ENCODE data around the gene HDAC9. TPM values are rescaled to one million over a fixed set of nuclear protein-coding genes. Genes with fewer than 3 reads are reported as not detected.

The HDAC9 gene
- total RNA-seq, 1 experiment from 2014 or later: 7.7 TPM

GRCh38 chr7:18639711-18640110 lies 144.2 kb downstream of the HDAC9 start:
- peaks cover 0 to 2% of the 10 kb centered on the region in 2 experiments; a peak in 2 of 4 replicates for H3K4me1 Mint-ChIP-seq
- H4K5ac ChIP-seq (ENCODE audit: insufficient read length, low read depth, low read length): no peak overlapping the region
- no CpG with 5 or more reads among the region's 1 CpG for WGBS (ENCODE audit: extremely low coverage, insufficient read length, low lambda C conversion rate)

More at GRCh38 chr7:18639711-18640110, 144.2 kb downstream of the HDAC9 start:
- Mint-ChIP-seq H3K27ac (no peak overlapping the region), H3K4me3 (no peak overlapping the region), H3K36me3 (ENCODE audit: insufficient read depth in 1 of 3, low read depth in 3 of 3) (no peaks in the 10 kb centered on the region), H3K9me3 (no peaks in the 10 kb centered on the region), H3K27me3 (ENCODE audit: low read depth) (no peaks in the 10 kb centered on the region)
- Histone ChIP-seq H3K27ac (ENCODE audit: insufficient read length, low read depth, low read length) (no peak overlapping the region), H3K4ac (ENCODE audit: low read depth, low read length) (no peak overlapping the region), H2BK15ac (ENCODE audit: low read depth, low read length) (no peak overlapping the region), H3K14ac (ENCODE audit: insufficient read depth, low read length) (no peak overlapping the region), H3K79me2 (ENCODE audit: insufficient read depth, low read length) (no peaks in the 10 kb centered on the region), H4K91ac (ENCODE audit: insufficient read length, low read depth, low read length) (no peak overlapping the region), H3K27me3 (ENCODE audit: insufficient read depth, low read length) (no peaks in the 10 kb centered on the region), H4K8ac (replicated peaks; ENCODE audit: insufficient read length, low read depth, low read length) (no peak overlapping the region), H3K4me1 (ENCODE audit: insufficient read depth, low read length) (no peaks in the 10 kb centered on the region), H3K9me3 (ENCODE audit: control insufficient read depth, low read depth, low read length) (no peaks in the 10 kb centered on the region), H3T11ph (ENCODE audit: low read length) (no peak overlapping the region), H3K9ac (ENCODE audit: extremely low read depth, insufficient read length, low read length) (no peak overlapping the region), H3K56ac (ENCODE audit: insufficient read length, low read depth, low read length) (no peak overlapping the region), H2AFZ (ENCODE audit: low read length) (no peak overlapping the region), H3K4me2 (ENCODE audit: insufficient read depth, insufficient read length, low read length) (no peak overlapping the region), H3K23me2 (ENCODE audit: insufficient read length, low read depth, low read length, poor library complexity, severe bottlenecking) (no peaks in the 10 kb centered on the region), H2BK12ac (ENCODE audit: insufficient read length, low read depth, low read length) (no peak overlapping the region), H2BK20ac (ENCODE audit: low read depth, low read length, poor library complexity, severe bottlenecking) (no peak overlapping the region), H3K18ac (ENCODE audit: insufficient read length, low read depth, low read length) (no peak overlapping the region), H2BK5ac (ENCODE audit: insufficient read length, low read length) (no peak overlapping the region), H4K20me1 (ENCODE audit: control insufficient read depth, insufficient read depth, insufficient read length) (no peaks in the 10 kb centered on the region), H3K79me1 (ENCODE audit: insufficient read depth, low read depth, low read length, poor library complexity, severe bottlenecking) (no peaks in the 10 kb centered on the region), H2BK120ac (ENCODE audit: low read depth, low read length, poor library complexity, severe bottlenecking) (no peak overlapping the region), H2AK5ac (ENCODE audit: insufficient read length, low read length) (no peak overlapping the region), H3K23ac (ENCODE audit: insufficient read length, low read depth, low read length) (no peak overlapping the region)
- TF ChIP-seq, protein P1, sequence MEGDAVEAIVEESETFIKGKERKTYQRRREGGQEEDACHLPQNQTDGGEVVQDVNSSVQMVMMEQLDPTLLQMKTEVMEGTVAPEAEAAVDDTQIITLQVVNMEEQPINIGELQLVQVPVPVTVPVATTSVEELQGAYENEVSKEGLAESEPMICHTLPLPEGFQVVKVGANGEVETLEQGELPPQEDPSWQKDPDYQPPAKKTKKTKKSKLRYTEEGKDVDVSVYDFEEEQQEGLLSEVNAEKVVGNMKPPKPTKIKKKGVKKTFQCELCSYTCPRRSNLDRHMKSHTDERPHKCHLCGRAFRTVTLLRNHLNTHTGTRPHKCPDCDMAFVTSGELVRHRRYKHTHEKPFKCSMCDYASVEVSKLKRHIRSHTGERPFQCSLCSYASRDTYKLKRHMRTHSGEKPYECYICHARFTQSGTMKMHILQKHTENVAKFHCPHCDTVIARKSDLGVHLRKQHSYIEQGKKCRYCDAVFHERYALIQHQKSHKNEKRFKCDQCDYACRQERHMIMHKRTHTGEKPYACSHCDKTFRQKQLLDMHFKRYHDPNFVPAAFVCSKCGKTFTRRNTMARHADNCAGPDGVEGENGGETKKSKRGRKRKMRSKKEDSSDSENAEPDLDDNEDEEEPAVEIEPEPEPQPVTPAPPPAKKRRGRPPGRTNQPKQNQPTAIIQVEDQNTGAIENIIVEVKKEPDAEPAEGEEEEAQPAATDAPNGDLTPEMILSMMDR (conservative IDR thresholded peaks at IDR 0.05): no peak
- no peak for DNase-seq

All from H9 (cell line).